Measurements from ENCODE around the gene DDX43.
A peak's percentile ranks its signal among the peaks of the same experiment; 100 is the strongest.

Gene DDX43

GRCh38 chr6:73394577-73395354 lies at the start of gene DDX43:
Gene DDX43, plus strand, starts transcription at chr6:73394828. Its CDS starts 78 bp downstream, at chr6:73394906.
- no peaks in the 10 kb centered on the region for H3K27me3 Mint-ChIP-seq (ENCODE audit: low read depth)
- peak within 1 kb of the TSS; percentile 89 for H3K27ac Mint-ChIP-seq

DNA sequence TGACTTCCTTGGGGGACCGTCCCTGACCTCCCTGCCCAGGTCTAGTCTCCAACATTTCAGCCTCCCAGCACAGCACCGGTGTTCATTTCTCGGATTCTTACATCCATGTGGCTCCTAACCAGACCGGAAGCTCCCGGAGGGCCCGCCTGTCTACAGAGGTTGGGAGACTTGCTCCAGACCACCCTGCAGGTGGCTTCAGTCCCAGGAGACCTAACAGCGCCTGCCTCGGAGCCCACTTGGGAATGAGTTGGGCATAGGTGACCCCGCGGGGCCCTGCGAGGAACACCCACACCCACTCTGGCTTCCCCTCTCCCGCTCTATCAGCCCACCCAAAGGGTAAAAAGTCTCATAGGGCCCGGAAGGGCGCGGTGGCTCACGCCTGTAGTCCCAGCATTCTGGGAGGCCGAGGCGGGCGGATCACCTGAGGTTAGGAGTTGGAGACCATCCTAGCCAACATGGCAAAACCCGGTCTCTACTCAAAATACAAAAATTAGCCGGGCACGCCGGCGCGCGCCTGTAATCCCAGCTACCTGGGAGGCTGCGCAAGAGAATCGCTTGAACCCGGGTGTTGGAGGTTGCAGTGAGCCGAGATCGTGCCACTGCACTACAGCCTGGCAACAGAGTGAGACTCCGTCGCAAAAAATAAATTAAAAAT lies 46.0 kb upstream of the DDX43 start:
- Mint-ChIP-seq H3K4me1 (ENCODE audit: low read depth) (no peaks in the 10 kb centered on the region), H3K27ac (no peak overlapping the region), H3K36me3 (ENCODE audit: low read depth) (no peaks in the 10 kb centered on the region), H3K4me3 (no peak overlapping the region), H3K9me3 (no peaks in the 10 kb centered on the region), H3K27me3 (ENCODE audit: low read depth) (peaks cover 50% of the 10 kb centered on the region)

More at GRCh38 chr6:73394577-73395354, at the start of gene DDX43:
- Mint-ChIP-seq H3K4me3 (peak within 1 kb of the TSS; percentile 83), H3K9me3 (no peaks in the 10 kb centered on the region), H3K36me3 (ENCODE audit: low read depth) (peaks cover 12% of the 10 kb centered on the region), H3K4me1 (ENCODE audit: low read depth) (peaks cover 17% of the 10 kb centered on the region)

GRCh38 chr6:73349311-73349710 lies 45.3 kb upstream of the DDX43 start:
- Mint-ChIP-seq H3K27ac (no peak overlapping the region), H3K27me3 (ENCODE audit: low read depth) (peaks cover 46% of the 10 kb centered on the region), H3K36me3 (ENCODE audit: low read depth) (no peaks in the 10 kb centered on the region), H3K9me3 (no peaks in the 10 kb centered on the region), H3K4me3 (no peak overlapping the region), H3K4me1 (ENCODE audit: low read depth) (no peaks in the 10 kb centered on the region)

DNA sequence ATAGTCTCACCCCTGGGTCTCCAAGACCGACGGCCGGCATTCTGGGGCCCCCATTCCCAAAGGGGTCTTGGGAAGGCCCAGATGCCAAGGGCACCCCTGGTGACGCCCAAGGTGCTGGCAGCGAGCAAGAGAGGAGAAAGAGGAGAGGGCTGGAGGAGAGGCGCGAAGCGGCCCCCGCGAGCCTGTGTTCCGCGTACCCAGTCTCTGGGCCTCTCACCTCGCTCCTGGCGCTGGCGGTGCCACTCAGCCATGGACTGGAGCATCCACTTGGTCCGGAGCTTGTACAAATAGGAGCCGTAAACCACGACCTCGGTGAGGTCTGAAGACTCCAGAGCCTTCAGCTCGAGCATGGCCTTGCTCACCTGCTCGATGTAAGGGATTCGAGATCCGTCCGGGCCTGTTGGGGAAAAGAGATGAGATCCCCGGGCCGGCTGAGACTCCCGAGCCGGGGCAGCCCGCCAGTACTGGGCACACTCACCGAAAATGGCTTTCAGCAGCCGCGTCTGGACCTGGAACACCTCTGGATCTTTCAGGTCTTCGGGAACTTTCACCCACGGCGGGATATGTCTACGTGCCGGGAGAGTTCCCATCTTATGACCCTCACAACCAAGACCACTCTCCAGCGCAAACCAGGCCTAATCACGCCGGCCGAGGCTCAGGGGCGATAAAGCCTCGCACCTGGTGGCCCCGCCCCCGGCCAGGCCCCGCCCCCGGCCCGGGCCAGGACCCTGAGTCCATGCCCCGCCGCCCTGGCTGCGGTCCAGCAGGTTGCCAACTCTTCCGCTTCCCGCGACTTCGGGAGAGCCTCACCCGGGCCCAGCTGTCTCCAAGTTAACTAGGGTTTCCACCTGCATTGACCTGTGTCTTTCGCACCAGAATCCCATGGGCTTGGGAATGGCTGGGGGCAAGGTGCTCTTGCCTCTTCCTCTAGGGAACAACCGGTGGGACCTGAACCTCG lies 40.7 kb upstream of the DDX43 start, which contains the start of gene DPPA5:
Gene DPPA5 (minus strand): TSS at position 641 of the 958 bp plus-strand sequence. CDS start 51 bp downstream, at position 590.
- Mint-ChIP-seq H3K27ac (no peak within 1 kb of the TSS), H3K36me3 (ENCODE audit: low read depth) (no peaks in the 10 kb centered on the region), H3K4me1 (ENCODE audit: low read depth) (no peaks in the 10 kb centered on the region), H3K27me3 (ENCODE audit: low read depth) (peaks cover 31% of the 10 kb centered on the region), H3K4me3 (no peak within 1 kb of the TSS), H3K9me3 (no peaks in the 10 kb centered on the region)

GRCh38 chr6:73362358-73362757 lies 32.3 kb upstream of the DDX43 start, which contains the start of gene KHDC3L:
Gene KHDC3L, plus strand, starts transcription at chr6:73362658. Its CDS starts 72 bp downstream, at chr6:73362730.
- Mint-ChIP-seq H3K4me3 (no peak within 1 kb of the TSS), H3K4me1 (ENCODE audit: low read depth) (no peaks in the 10 kb centered on the region), H3K9me3 (no peaks in the 10 kb centered on the region), H3K27me3 (ENCODE audit: low read depth) (peaks cover 3% of the 10 kb centered on the region), H3K27ac (no peak within 1 kb of the TSS), H3K36me3 (ENCODE audit: low read depth) (no peaks in the 10 kb centered on the region)

DNA sequence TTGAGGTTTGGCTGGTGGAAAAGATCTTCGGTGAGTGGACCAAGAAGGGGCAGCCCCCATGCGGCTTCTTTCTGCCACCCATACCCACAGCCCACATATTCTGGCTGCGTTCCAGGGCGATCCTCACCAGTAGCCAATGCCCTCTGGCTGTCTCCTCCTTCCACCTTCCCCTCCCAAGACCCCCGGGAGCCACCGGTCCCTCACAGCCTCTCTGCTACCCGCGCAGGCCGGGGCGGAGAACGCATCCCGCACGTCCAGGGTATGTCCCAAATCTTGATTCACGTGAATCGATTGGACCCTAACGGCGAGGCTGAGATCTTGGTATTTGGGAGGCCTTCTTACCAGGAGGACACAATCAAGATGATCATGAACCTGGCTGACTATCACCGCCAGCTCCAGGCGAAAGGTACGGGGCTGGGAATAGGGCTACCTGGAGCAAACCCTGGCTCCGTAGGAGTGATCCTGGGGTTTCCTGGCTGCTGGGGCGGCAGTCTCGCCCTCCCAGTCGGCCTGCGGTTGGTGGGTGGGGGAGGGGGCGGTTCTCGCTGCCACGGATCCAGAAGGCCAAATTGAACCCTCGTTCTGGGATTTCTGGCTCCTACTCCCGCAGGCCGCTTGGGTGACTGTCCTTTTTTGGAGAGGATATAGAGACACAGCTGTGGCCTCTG lies 31.6 kb upstream of the DDX43 start:
- H3K27ac Mint-ChIP-seq = no peak overlapping the region
- H3K4me3 Mint-ChIP-seq = no peak overlapping the region
- no peaks in the 10 kb centered on the region for H3K27me3 Mint-ChIP-seq (ENCODE audit: low read depth)
- H3K9me3 Mint-ChIP-seq = no peaks in the 10 kb centered on the region
- H3K36me3 Mint-ChIP-seq (ENCODE audit: low read depth) = no peaks in the 10 kb centered on the region
- no peaks in the 10 kb centered on the region for H3K4me1 Mint-ChIP-seq (ENCODE audit: low read depth)

- no peaks in the 10 kb centered on the region for H3K4me1 Mint-ChIP-seq (ENCODE audit: low read depth)
- H3K27ac Mint-ChIP-seq = no peak overlapping the region
- H3K36me3 Mint-ChIP-seq (ENCODE audit: low read depth) = no peaks in the 10 kb centered on the region
- no peak overlapping the region for H3K4me3 Mint-ChIP-seq
- no peaks in the 10 kb centered on the region for H3K9me3 Mint-ChIP-seq
- no peaks in the 10 kb centered on the region for H3K27me3 Mint-ChIP-seq (ENCODE audit: low read depth)
Observed at GRCh38 chr6:73363537-73363875, 31.1 kb upstream of the DDX43 start.

DNA sequence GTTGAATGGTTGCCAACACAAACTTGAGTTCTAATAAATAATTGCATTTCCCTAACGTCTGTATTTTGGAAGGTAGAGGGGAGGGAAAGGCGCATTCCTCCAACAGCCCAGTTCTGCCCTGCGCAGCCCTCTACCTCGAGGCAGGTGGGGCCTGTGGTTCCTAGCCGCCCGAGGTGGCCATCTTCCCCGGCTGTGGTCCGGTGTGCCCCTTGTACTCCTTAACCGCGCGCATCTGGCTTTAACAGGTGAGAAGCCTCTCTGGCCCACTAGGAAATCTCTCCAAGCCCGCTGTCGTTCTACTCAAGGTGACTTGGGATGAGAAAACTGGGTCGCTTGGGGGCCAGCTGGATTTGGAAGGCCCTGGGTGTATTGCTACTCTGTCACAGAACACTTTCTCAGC lies 30.5 kb upstream of the DDX43 start:
- H3K4me3 Mint-ChIP-seq = no peak overlapping the region
- no peaks in the 10 kb centered on the region for H3K9me3 Mint-ChIP-seq
- H3K36me3 Mint-ChIP-seq (ENCODE audit: low read depth) = no peaks in the 10 kb centered on the region
- no peak overlapping the region for H3K27ac Mint-ChIP-seq
- no peaks in the 10 kb centered on the region for H3K27me3 Mint-ChIP-seq (ENCODE audit: low read depth)
- H3K4me1 Mint-ChIP-seq (ENCODE audit: low read depth) = no peaks in the 10 kb centered on the region

DNA sequence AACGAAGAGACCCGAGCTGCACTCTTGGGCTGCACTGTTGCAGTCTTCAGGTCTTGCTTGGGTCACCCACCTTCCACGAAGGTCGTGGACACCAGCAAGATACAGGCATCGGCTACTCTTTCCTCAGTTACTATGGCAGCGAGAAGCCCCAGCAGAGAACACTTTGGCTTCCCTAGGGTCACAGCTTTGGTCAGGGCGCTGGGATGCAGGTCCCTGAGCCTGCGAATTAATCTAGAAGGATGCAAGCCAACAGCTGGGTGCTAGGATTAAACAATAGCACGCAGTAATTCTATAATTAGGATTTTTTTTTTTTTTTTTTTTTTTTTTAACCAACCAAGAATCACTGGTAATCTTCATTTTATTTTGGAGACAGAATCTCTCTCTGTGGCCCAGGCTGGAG lies 30.1 kb upstream of the DDX43 start:
- no peaks in the 10 kb centered on the region for H3K9me3 Mint-ChIP-seq
- no peak overlapping the region for H3K27ac Mint-ChIP-seq
- H3K36me3 Mint-ChIP-seq (ENCODE audit: low read depth) = no peaks in the 10 kb centered on the region
- no peaks in the 10 kb centered on the region for H3K27me3 Mint-ChIP-seq (ENCODE audit: low read depth)
- H3K4me1 Mint-ChIP-seq (ENCODE audit: low read depth) = no peaks in the 10 kb centered on the region
- no peak overlapping the region for H3K4me3 Mint-ChIP-seq

- H3K27me3 Mint-ChIP-seq (ENCODE audit: low read depth) = no peaks in the 10 kb centered on the region
- H3K9me3 Mint-ChIP-seq = no peaks in the 10 kb centered on the region
- H3K4me1 Mint-ChIP-seq (ENCODE audit: low read depth) = no peaks in the 10 kb centered on the region
- H3K27ac Mint-ChIP-seq = no peak overlapping the region
- H3K36me3 Mint-ChIP-seq (ENCODE audit: low read depth) = no peaks in the 10 kb centered on the region
- H3K4me3 Mint-ChIP-seq = no peak overlapping the region
Observed at GRCh38 chr6:73367761-73368355, 26.8 kb upstream of the DDX43 start.

DNA sequence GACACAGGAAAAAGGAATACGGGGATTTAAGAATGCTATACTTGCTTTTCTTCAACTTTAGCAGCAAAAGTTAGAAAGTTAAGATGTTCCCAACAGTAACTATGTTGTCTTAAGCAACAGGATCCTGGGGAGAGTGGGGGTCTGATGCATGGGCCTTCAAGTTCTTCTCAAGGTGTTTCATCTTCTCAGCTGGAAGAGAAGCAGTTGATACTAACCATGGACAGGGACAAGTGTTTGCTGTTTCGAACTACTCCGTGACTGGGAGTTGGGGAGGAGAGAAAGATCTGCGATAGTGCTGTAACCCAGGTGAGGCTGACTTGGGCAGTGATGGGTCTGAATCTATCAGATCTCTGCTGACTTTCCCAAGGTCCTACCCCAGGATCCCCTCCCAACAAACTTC lies 26.0 kb upstream of the DDX43 start:
- Mint-ChIP-seq H3K9me3 (no peaks in the 10 kb centered on the region), H3K4me3 (no peak overlapping the region), H3K27me3 (ENCODE audit: low read depth) (no peaks in the 10 kb centered on the region), H3K4me1 (ENCODE audit: low read depth) (no peaks in the 10 kb centered on the region), H3K27ac (no peak overlapping the region), H3K36me3 (ENCODE audit: low read depth) (no peaks in the 10 kb centered on the region)

DNA sequence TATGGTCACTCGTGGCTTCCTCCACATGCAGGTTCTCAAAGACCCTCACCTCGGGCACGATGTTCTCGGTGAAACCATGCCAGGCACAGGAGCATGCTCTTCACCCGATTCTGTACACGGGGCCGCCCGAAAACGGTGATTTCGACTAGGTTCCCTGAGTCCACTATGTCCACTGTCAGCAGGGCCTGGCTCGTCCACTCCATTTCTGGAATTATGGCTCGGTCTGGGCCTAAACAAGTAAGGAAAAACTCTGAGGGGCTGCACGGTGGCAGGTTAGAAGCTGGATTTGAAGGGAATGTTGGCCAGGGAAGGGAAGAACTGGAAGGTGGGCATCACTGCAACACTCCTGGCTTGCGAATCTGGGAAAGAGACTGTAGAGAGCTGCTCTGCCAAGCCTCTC lies 25.5 kb upstream of the DDX43 start:
- H3K4me3 Mint-ChIP-seq = no peak overlapping the region
- H3K27ac Mint-ChIP-seq = no peak overlapping the region
- no peaks in the 10 kb centered on the region for H3K9me3 Mint-ChIP-seq
- no peaks in the 10 kb centered on the region for H3K27me3 Mint-ChIP-seq (ENCODE audit: low read depth)
- H3K36me3 Mint-ChIP-seq (ENCODE audit: low read depth) = no peaks in the 10 kb centered on the region
- H3K4me1 Mint-ChIP-seq (ENCODE audit: low read depth) = no peaks in the 10 kb centered on the region

- H3K36me3 Mint-ChIP-seq (ENCODE audit: low read depth) = no peaks in the 10 kb centered on the region
- H3K4me3 Mint-ChIP-seq = no peak within 1 kb of the TSS
- H3K9me3 Mint-ChIP-seq = no peaks in the 10 kb centered on the region
- no peaks in the 10 kb centered on the region for H3K4me1 Mint-ChIP-seq (ENCODE audit: low read depth)
- no peaks in the 10 kb centered on the region for H3K27me3 Mint-ChIP-seq (ENCODE audit: low read depth)
- no peak within 1 kb of the TSS for H3K27ac Mint-ChIP-seq
Observed at GRCh38 chr6:73369563-73369962, 25.1 kb upstream of the DDX43 start, which contains the start of gene OOEP. Gene OOEP, minus strand, starts transcription at chr6:73369897. Its CDS starts 105 bp downstream, at chr6:73369792.

- H3K9me3 Mint-ChIP-seq = no peaks in the 10 kb centered on the region
- H3K36me3 Mint-ChIP-seq (ENCODE audit: low read depth) = no peaks in the 10 kb centered on the region
- H3K4me3 Mint-ChIP-seq = no peak overlapping the region
- no peaks in the 10 kb centered on the region for H3K27me3 Mint-ChIP-seq (ENCODE audit: low read depth)
- H3K27ac Mint-ChIP-seq = no peak overlapping the region
- no peaks in the 10 kb centered on the region for H3K4me1 Mint-ChIP-seq (ENCODE audit: low read depth)
Observed at GRCh38 chr6:73371984-73372383, 22.6 kb upstream of the DDX43 start.

All from T-helper 1 cell treated with Interleukin-12 subunit alpha and Interleukin-12 subunit beta and Interleukin-4 antibody, amounts not matched to agents 30 μg/mL and 1 μg/mL, for 36 hours (primary cell).